Peyer's patch (tissue), 4 donors: Measurements from ENCODE around the gene IFT20. TPM values are rescaled to one million over a fixed set of nuclear protein-coding genes. Genes with fewer than 3 reads are reported as not detected.
A peak's percentile ranks its signal among the peaks of the same experiment; 100 is the strongest.

ENCODE experiments used
- DNase-seq, 3 donors: peaks; one replicate each; pipeline ENCODE4 v3.0.0-alpha.2; 2017 to 2019
- H3K27ac ChIP-seq, 4 donors: fragments of 200-600 bp; sonication (generic); one replicate each; pipeline ENCODE4 v1.5.1; 2016 to 2019
- H3K27me3 ChIP-seq, 2 donors: fragments of 200-600 bp; sonication (generic); one replicate each; pipeline ENCODE4 v1.5.1; 2019
- H3K36me3 ChIP-seq, 3 donors: fragments of 200-600 bp; sonication (generic); one replicate each; pipeline ENCODE4 v1.5.1; 2016 to 2019
- H3K4me1 ChIP-seq, 4 donors: fragments of 200-600 bp; sonication (generic); one replicate each; pipeline ENCODE4 v1.5.1; 2016 to 2019
- H3K4me3 ChIP-seq, 4 donors: fragments of 200-600 bp; sonication (generic); 1 replicate in 3 of 4; 2 replicates in 1 of 4; pipeline ENCODE4 v1.5.1; 2016 to 2019; ENCODE audit warnings: mild to moderate bottlenecking in 1 of 4
- H3K9me3 ChIP-seq, 4 donors: fragments of 200-600 bp; sonication (generic); one replicate each; pipeline ENCODE4 v1.5.1; 2016 to 2019; ENCODE audit warnings: mild to moderate bottlenecking in 1 of 4
- POLR2A ChIP-seq, 2 donors: fragments of 450-650 bp; IDR thresholded peaks; one replicate each; pipeline ENCODE4 v1.5.1; 2017; ENCODE audit warnings: antibody characterized with exemption in 2 of 2, mild to moderate bottlenecking in 2 of 2, moderate library complexity in 2 of 2
- total RNA-seq, 4 donors: library from RNA; depleted of rRNA; stranded (reverse); fragments of >200 nt; gene quantifications; one replicate each; pipeline ENCODE4 v1.1.0, GENCODE V29; 2016
- TF ChIP-seq, protein P1 (sequence below), 6 experiments: fragments of 450-650 bp in 4 of 6; fragments of 200-600 bp in 2 of 6; sonication (generic) in 1 of 6; IDR thresholded peaks; one replicate each; pipeline ENCODE4 v1.5.1; 2017 to 2019; ENCODE audit warnings: antibody characterized with exemption in 6 of 6, mild to moderate bottlenecking in 3 of 6, moderate library complexity in 1 of 6

The IFT20 gene
- total RNA-seq, 4 donors from 2014 or later = 34.7 to 69.7 (median 62.0) TPM

DNA sequence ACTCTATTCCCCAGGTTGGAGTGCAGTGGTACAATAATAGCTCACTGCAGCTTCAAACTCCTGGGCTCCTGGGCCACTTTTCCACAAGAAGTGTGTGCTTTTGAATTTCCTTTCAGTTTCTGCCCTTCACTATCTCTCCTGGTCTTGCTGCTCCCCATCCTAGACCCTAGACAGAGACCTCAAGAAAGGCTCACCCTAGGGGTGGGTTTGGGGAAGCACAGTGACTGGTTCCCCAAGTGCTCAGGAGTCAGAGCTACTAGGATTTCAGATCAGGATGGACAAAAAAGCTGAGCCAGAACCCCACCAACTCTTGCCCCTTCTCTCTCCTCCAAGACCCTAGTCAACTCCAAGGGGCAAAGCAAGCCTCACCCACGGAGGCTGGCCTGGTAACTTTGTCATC is 31.3 kb upstream of the IFT20 start:
- Histone ChIP-seq H3K4me3 (no peak overlapping the region), H3K27ac (no peak overlapping the region), H3K9me3 (no peaks in the 10 kb centered on the region), H3K27me3 (no peaks in the 10 kb centered on the region), H3K4me1 (peaks cover 0 to 17% (median 0%) of the 10 kb centered on the region in 4 donors), H3K36me3 (peaks cover 0 to 29% (median 0%) of the 10 kb centered on the region in 3 donors)
- TF ChIP-seq POLR2A (IDR thresholded peaks at IDR 0.05) = no peak
- TF ChIP-seq, protein P1, sequence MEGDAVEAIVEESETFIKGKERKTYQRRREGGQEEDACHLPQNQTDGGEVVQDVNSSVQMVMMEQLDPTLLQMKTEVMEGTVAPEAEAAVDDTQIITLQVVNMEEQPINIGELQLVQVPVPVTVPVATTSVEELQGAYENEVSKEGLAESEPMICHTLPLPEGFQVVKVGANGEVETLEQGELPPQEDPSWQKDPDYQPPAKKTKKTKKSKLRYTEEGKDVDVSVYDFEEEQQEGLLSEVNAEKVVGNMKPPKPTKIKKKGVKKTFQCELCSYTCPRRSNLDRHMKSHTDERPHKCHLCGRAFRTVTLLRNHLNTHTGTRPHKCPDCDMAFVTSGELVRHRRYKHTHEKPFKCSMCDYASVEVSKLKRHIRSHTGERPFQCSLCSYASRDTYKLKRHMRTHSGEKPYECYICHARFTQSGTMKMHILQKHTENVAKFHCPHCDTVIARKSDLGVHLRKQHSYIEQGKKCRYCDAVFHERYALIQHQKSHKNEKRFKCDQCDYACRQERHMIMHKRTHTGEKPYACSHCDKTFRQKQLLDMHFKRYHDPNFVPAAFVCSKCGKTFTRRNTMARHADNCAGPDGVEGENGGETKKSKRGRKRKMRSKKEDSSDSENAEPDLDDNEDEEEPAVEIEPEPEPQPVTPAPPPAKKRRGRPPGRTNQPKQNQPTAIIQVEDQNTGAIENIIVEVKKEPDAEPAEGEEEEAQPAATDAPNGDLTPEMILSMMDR (IDR thresholded peaks at IDR 0.05) = no peak
- peak in 1 of 3 donors; percentile 25 for DNase-seq

DNA sequence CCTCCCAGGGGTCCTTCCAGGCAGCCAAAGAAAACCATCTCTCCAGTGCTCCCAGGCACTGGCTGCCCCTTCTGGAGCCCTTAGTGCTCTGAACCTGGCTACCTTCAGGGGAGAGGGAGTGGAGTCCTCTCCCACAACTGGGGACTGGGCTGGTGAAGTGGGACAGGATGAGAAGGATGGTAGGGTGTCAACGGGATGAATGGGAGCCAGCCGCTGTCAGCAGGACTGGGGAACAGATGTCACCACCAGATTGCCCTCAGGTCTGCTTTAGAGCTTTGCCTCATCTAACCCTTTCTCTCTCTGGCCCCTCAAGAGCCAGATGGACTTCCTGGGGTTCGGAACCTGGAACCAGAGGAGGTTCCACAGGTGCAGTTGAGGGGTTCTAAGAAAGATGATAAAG is 30.2 kb upstream of the IFT20 start:
- no peak for TF ChIP-seq POLR2A (IDR thresholded peaks at IDR 0.05)
- TF ChIP-seq, protein P1 (IDR thresholded peaks at IDR 0.05) = no peak
- no peaks in the 10 kb centered on the region for H3K27me3 ChIP-seq
- H3K4me1 ChIP-seq = peaks cover 0 to 6% (median 0%) of the 10 kb centered on the region in 4 donors
- no peak overlapping the region for H3K4me3 ChIP-seq
- DNase-seq = no peak
- no peak overlapping the region for H3K27ac ChIP-seq
- H3K36me3 ChIP-seq = peaks cover 0 to 40% (median 5%) of the 10 kb centered on the region in 3 donors
- H3K9me3 ChIP-seq = no peaks in the 10 kb centered on the region

DNA sequence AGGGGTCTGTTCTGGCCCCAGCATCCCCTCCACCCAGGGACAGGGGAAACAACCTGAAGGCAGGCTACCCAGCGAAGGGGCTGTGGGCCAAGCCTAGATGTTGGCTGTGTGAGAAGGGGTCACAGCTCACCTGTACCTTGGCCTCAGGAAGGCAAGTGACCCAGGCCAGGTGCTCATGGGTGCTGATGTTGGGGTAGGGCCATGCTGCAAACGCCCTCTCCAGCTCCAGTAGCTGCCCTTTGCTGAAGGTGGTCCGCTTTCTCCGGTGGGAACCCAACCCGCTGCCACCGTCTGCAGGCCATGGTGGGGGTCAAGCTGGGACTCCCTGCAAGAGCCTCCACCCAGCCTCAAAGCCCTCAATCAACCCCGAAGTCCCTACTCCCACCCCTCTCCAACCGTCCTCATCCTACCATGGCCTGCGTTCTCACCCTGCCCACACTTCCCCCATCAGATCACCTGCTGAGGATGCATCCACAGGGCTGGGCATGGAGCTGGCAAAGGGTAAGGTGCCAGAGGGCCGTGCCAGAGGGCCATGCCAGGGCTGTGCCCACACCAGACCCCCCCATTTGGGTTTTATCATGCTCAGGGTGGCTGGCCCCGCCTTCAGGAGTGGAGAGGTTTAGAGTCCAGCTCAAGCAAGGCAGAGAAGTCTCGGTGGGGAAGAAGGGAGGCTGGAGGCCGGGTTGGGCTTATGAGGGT is 29.5 kb upstream of the IFT20 start, which contains the start of gene SEBOX:
Gene SEBOX (minus strand): TSS at position 535 of the 699 bp plus-strand sequence. CDS start 48 bp downstream, at position 487.
- no peak within 1 kb of the TSS for H3K4me3 ChIP-seq
- no peak within 1 kb of the TSS for H3K27ac ChIP-seq
- H3K27me3 ChIP-seq = no peaks in the 10 kb centered on the region
- H3K9me3 ChIP-seq = no peaks in the 10 kb centered on the region
- H3K36me3 ChIP-seq = peaks cover 0 to 47% (median 10%) of the 10 kb centered on the region in 3 donors
- peak in 1 of 3 donors; percentile 37 for DNase-seq
- no peak for TF ChIP-seq POLR2A (IDR thresholded peaks at IDR 0.05)
- TF ChIP-seq, protein P1 (IDR thresholded peaks at IDR 0.05) = no peak
- H3K4me1 ChIP-seq = no peaks in the 10 kb centered on the region

DNA sequence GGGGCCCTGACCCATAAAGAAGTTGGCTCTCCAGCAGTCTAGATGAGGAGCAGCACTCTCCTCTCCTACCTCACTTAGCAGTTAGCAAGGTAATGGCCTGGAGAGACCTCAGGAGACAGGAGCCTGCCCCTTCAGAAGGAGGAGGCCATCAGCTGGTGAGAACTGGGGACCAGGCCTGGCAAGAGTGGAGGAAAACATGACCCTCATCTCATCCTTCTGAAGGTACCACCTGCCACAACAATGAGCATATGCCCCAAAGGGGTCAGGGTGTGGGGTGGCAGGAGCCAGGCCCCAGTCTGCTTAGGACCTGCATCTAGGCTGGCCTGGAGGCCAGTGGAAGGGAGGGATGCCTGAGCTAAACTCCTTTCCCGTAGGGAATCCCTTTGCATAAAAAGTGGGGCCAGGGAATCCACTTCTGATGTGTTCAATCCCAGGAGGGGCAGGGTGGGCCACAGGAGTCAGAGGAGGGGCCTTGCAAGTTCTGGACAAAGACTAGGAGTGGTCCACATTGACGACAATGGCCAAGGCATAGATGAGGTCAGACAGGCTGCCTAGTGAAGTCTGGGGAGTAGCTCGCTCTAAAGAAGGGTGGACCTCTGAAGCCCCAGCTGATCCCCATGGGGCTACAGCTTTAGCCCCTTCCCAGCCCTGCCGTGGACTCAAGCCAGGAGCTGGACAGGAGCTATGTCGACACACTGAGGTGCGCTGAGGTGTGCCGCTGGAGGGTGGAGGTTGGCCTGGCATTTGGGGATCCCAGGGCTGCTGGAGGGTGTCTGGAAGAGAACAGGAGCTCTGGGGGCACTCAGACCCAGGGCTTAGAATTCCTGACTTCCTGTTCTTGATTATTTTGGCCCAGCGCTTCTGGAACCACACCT is 28.7 kb upstream of the IFT20 start:
- TF ChIP-seq, protein P1 (IDR thresholded peaks at IDR 0.05) = no peak
- no peak for TF ChIP-seq POLR2A (IDR thresholded peaks at IDR 0.05)
- Histone ChIP-seq H3K27ac (no peak overlapping the region), H3K27me3 (no peaks in the 10 kb centered on the region), H3K36me3 (peaks cover 0 to 55% (median 10%) of the 10 kb centered on the region in 3 donors), H3K9me3 (no peaks in the 10 kb centered on the region), H3K4me1 (no peaks in the 10 kb centered on the region), H3K4me3 (no peak overlapping the region)
- no peak for DNase-seq

DNA sequence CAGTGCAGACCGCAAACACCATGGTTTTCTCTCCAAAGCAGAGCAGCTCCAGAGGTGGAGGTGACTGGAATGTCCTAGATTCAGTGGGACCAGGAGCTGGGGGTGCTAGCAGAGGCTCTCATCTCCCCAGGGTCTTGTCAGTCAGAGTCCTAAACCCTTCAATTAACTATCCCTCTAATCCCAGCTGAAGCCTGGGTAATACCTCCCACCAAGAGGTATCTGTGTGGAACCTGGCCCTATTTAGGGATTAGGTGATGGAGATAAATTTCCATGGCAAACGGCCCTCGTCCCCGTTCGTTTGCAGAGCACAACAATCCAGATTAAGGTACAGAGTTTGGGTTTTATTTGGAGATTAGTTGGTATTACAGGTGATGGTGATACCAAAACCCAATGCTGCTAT is 27.9 kb upstream of the IFT20 start:
- TF ChIP-seq POLR2A (IDR thresholded peaks at IDR 0.05) = no peak
- TF ChIP-seq, protein P1 (IDR thresholded peaks at IDR 0.05) = no peak
- Histone ChIP-seq H3K27ac (no peak overlapping the region), H3K36me3 (peaks cover 0 to 55% (median 10%) of the 10 kb centered on the region in 3 donors)

More for the DNA sequence above, 27.9 kb upstream of the IFT20 start:
- Histone ChIP-seq H3K9me3 (no peaks in the 10 kb centered on the region), H3K4me3 (no peak overlapping the region), H3K4me1 (peaks cover under 1 to 6% (median 3%) of the 10 kb centered on the region in 4 donors), H3K27me3 (no peaks in the 10 kb centered on the region)
- DNase-seq = no peak
